ENCODE measurements around the gene INPP4B.

INPP4B gene

GRCh38 chr4:142574306-142574705, 271.8 kb downstream of the INPP4B start:
- no peak for DNase-seq (ENCODE audit: low spot score)

GRCh38 chr4:142572071-142572470, 274.0 kb downstream of the INPP4B start:
- DNase-seq (ENCODE audit: low spot score) = no peak

- no peak for DNase-seq (ENCODE audit: low spot score)
Observed at GRCh38 chr4:142567620-142568451, 278.3 kb downstream of the INPP4B start.

- DNase-seq (ENCODE audit: low spot score) = no peak
Observed at GRCh38 chr4:142567199-142567598, 278.9 kb downstream of the INPP4B start.

DNA sequence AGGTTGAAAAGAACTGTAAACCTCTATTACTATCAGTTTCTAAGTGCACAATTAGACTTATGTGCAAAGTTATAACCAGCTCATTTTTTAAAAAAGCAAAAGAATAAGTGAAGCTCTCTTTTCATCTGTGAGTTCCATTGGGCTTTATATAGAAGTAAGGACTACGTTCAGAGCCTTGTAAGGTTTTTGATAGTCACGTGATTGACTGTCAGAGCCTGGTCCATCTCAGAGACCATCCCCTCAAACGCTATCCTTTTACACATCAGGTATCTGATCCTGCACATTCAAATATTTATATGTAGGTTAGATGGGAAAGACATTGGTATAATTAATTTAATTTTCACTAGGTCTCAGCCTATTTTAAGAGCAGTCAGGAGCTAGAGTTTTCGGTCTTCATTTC, 279.3 kb downstream of the INPP4B start:
- no peak for DNase-seq (ENCODE audit: low spot score)

DNA sequence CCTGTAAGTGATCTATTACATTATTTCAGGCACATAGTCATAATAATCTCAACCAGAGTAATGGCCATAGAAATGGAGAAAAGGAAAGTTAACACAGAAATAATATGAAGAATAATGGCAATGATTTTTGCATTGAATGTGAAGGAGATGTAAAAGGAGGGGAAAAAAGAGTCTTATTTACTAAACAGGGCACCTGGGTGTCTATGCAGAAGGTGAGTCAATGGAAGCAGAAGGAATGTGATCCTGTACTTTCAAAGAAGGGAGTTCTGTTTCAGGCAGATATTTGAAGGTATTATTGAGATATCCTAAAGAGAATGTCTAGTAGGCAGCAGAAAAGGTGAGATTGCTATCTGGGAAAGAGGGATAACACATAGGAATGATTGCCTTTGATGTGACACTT, 279.9 kb downstream of the INPP4B start:
- DNase-seq (ENCODE audit: low spot score) = no peak

DNA sequence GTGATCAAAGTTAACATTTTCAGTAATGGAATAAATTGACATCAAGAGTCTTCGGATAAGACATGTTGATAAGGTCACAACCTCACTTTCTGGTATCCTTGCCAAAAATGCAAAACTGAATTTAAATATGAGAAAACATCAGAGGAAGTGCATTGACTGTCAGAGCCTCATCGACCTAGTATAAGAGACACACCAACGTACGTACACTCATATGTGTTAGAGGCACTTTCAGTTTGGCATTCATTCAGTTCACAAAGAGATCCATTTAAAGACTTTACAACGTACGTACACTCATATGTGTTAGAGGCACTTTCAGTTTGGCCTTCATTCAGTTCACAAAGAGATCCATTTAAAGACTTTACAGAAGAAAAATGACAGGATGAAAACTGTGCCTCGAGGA, 280.3 kb downstream of the INPP4B start:
- no peak for DNase-seq (ENCODE audit: low spot score)

DNA sequence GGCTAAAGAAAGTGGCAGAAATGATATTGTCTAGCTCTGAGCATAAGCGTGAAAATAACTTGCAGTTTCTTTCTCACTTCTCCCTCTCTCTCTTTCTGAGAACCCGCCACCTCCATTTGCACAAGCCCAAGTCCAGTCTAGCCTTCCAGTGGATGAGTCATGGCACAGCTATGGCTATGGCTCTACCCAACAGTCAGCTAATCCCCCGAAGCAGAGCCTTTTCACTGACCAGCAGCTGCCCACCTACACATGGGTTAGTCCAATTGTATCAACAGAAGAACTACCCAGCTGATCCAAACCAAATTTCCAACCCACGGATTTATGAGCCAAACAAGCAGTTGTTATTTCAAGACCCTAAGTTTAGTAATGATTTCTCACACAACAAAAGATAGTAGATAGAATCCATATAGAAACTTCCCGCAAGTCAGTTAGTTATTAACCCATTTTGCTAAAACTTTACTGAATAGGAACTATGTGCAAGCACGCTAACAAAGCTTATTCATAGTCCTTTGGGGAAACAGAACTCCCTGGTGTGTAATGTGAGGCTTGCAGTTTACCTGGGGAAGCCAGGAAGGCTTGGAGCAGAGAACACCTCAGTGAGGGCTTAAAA, 282.3 kb downstream of the INPP4B start:
- DNase-seq (ENCODE audit: low spot score) = no peak

DNA sequence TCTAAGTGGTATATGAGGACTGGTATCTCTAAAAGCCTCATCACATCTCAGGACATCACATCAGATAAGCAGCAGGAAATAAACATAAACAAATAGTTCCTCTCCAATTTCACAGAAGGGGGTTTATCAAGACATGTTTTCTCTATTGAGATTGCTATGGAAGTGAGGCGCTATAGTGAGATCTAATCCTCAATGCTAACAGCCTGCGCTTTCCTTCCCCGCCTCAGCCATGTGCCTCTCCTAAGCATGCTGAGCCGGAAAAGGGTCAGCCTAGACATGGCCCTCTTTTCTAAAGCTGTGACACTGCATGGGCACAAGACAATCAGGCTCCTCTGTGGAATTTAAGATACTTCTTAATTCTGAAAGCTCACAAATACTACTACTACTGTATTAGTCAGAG, 286.1 kb downstream of the INPP4B start:
- DNase-seq (ENCODE audit: low spot score) = no peak

DNA sequence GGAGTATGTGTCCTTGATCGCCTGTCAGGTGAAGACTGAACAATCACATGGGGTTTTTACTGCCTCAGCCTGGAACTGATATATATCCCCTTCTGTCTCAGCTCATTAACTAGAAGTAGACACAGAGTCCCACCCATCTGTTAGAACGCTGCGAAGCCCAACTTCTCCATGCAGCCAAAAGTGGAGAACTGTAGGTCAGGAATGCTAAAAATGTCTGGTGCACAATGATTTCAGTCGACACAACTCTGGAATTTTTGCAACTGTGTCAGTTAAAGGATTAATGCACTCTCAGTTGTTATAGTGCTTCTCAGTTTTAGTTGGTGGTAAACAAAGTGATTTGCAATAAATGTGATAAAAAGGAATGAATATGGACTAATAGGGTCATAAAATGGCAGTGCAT, 287.2 kb downstream of the INPP4B start:
- DNase-seq (ENCODE audit: low spot score) = no peak

DNA sequence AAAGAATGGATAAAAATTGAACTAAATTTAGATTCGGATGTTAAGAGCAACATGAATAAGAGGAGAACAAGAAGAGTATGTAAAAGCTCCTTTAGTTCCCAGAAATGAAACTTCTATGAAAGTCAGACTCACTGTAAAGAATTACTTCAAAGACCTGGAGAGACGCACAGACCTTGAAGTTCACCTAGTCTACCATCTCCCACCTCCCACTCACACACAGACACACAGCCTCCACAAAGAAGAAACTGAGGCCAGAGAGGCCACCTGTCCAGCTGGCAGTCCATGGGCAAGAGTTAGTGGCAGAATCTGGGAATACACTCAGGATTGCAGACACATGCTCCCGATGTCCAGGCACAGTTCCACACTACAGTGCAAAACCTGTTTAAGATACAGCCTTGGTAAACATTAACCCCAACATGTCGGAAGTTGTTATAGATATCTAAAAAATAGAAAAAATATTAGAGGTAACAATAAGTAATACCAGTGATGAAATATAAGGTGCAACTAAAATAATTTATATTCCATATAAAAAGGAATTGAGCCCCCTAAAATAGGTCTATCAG, 288.8 kb downstream of the INPP4B start:
- DNase-seq (ENCODE audit: low spot score) = no peak

GRCh38 chr4:142556570-142557238, 289.4 kb downstream of the INPP4B start:
- no peak for DNase-seq (ENCODE audit: low spot score)

- DNase-seq (ENCODE audit: low spot score) = no peak
Observed at GRCh38 chr4:142556048-142556447, 290.1 kb downstream of the INPP4B start.

GRCh38 chr4:142554412-142554811, 291.7 kb downstream of the INPP4B start:
- DNase-seq (ENCODE audit: low spot score) = no peak

DNA sequence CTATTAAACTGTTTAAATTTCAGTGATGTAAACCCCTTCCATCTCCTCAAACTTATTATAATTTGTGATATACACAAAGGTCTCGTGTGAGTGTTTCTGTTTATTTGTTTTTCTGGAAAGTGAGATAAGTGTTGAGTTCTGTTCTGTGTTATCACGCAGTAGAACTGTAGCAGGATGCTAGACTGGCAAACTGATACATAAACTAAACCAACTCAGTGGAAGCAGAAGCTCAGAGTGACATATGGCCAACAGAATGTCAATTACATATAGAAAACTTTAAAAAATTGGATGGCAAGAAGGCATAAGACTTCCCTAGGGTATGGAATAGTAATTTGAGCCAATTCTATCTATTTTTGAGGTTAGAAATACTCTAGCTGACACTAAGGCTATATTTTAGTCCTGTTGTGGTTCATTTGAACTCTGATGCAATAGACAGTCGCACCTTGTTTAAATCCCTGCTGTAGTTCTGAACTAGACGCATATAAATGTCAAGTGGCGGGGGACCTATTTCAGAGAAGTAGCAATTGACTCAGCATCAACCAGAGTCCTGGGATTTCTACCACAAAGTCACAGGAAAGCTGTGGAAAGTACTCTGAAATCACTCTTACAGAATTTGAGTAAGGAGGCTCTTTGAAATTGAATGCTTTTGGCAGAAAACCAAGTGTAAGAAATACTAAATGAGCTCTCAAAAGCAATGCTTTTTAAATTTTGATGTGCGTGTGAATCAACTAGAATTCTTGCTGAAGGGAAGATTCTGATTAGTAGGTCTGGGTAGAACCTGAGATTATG, 294.4 kb downstream of the INPP4B start:
- no peak for DNase-seq (ENCODE audit: low spot score)

GRCh38 chr4:142550965-142551364, 295.1 kb downstream of the INPP4B start:
- DNase-seq (ENCODE audit: low spot score) = no peak

- DNase-seq (ENCODE audit: low spot score) = no peak
Observed at GRCh38 chr4:142549726-142550463, 296.2 kb downstream of the INPP4B start.

DNA sequence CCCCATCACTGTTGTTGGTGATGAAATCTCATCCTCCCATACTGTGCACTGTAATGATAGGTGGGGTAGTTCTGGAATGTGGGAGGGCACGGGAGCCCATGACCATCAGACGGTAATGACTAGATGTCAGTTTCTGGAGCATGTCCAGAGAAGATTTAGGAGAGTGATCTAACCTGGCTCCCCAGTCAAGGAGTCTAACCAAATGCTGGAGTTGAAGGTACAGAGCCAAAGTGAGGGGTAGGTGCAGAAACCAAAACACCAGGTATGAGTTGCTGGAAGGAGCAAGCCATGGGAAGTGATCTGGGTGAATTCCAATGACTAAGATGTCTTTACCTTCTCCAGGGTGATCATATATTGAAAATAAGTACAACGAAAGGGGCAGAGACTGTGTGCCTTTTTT, 296.9 kb downstream of the INPP4B start:
- no peak for DNase-seq (ENCODE audit: low spot score)

DNA sequence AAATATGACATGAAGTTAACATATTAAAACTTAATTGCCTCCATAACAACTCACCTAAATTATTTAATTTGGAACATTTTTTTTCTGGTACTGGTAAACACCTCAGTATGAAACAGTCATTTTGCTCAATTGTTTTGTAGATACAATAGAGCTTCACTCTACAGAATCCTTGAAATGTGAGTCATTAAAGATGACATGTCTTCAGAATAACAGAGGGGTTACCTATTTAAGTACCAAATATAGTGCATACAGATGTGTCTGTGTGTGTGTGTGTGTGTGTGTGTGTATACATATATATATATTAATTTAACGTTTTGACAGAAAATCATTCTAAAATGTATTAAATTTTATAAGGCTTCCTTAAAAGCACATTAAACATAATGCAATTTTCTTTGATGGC, 297.6 kb downstream of the INPP4B start:
- DNase-seq (ENCODE audit: low spot score) = no peak

DNA sequence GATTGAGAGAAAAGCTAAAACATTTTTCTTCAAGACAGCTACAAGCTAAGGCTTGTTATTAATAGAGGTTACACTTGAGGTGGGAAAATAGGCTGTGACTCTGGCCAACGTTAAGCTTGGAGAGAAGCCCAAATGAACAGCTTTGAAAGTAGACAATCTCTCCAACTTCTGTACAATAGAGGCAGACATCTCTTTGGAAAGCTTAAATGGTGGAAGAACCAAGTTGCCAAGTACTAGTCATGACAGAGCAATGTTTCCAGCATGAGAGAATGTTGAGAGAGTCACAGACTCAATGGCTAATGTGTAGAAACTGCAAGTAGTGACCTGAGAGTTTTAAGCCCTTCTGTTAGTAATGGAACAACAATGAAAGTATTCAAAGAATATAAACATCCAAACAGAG, 298.1 kb downstream of the INPP4B start:
- DNase-seq (ENCODE audit: low spot score) = peak; percentile 4

- no peak for DNase-seq (ENCODE audit: low spot score)
Observed at GRCh38 chr4:142544594-142544993, 301.5 kb downstream of the INPP4B start.
